HepG2 (cell line): ENCODE results near the gene RPL3. TPM values are rescaled to one million over a fixed set of nuclear protein-coding genes. Genes with fewer than 3 reads are reported as not detected.

Experiments
- DPF2 ChIP-seq: sonication (generic); formaldehyde crosslinking; IDR thresholded peaks from 2 replicates; pipeline ENCODE4 v1.4.0; 2020; ENCODE audit warnings: mild to moderate bottlenecking, low read depth, missing genetic modification reagents, borderline replicate concordance
- FOXM1 ChIP-seq: sonication (generic); formaldehyde crosslinking; IDR thresholded peaks from 2 replicates; pipeline ENCODE4 v1.5.0; 2020; ENCODE audit warnings: missing genetic modification reagents
- GATA4 ChIP-seq: sonication (generic); IDR thresholded peaks from 2 replicates; pipeline ENCODE4 v1.6.1; 2016; ENCODE audit warnings: antibody characterized with exemption, low read depth, borderline replicate concordance
- HNRNPLL ChIP-seq: fragments of 200-400 bp; formaldehyde crosslinking; IDR thresholded peaks from 2 replicates; pipeline ENCODE4 v1.6.1; 2017; ENCODE audit warnings: mild to moderate bottlenecking, low read depth, low read length; ENCODE audit not compliant: poor library complexity, severe bottlenecking
- MAFG ChIP-seq: sonication (generic); formaldehyde crosslinking; IDR thresholded peaks from 2 replicates; pipeline ENCODE4 v1.5.1; 2020; ENCODE audit warnings: mild to moderate bottlenecking, missing genetic modification reagents
- SP140L ChIP-seq: sonication (generic); formaldehyde crosslinking; IDR thresholded peaks from 2 replicates; pipeline ENCODE4 v1.4.0; 2020; ENCODE audit warnings: missing genetic modification reagents, borderline replicate concordance
- SPEN ChIP-seq: sonication (generic); formaldehyde crosslinking; IDR thresholded peaks from 2 replicates; pipeline ENCODE4 v1.5.1; 2020; ENCODE audit warnings: low read depth, mild to moderate bottlenecking, missing genetic modification reagents
- TBP ChIP-seq: sonication (generic); formaldehyde crosslinking; IDR thresholded peaks from 2 replicates; pipeline ENCODE4 v1.5.0; 2020; ENCODE audit warnings: missing genetic modification reagents
- YEATS2 ChIP-seq: sonication (generic); formaldehyde crosslinking; IDR thresholded peaks from 2 replicates; pipeline ENCODE4 v1.4.0; 2020; ENCODE audit warnings: missing genetic modification reagents, borderline replicate concordance
- ZBTB38 ChIP-seq: sonication (generic); formaldehyde crosslinking; IDR thresholded peaks from 2 replicates; pipeline ENCODE4 v1.5.1; 2020; ENCODE audit warnings: mild to moderate bottlenecking, missing genetic modification reagents
- polyA plus RNA-seq, 8 experiments: library from polyadenylated mRNA; depleted of rRNA in 3 of 8; stranded (reverse) in 7 of 8; unstranded in 1 of 8; fragments of >200 nt; fragmentation: Illumina TruSeq in 4 of 8; extraction: Trizol in 4 of 8; gene quantifications; 2 replicates each; pipeline versions ENCODE4 v1.2.1 to v1.2.3, GENCODE V29; 2011 to 2016; ENCODE audit warnings: low read depth in 4 of 8, missing spikeins in 1 of 8, mixed read lengths in 1 of 8; ENCODE audit not compliant: insufficient read depth in 1 of 8
- total RNA-seq, 5 experiments: library from RNA; depleted of rRNA; stranded (reverse); fragments of >200 nt; fragmentation: Illumina TruSeq; extraction: Trizol; gene quantifications; 2 replicates each; pipeline ENCODE4 v1.2.3, GENCODE V29; 2016; ENCODE audit warnings: low read depth in 1 of 5
- TF ChIP-seq, protein P1 (sequence below), 2 experiments: sonication (generic) in 1 of 2; formaldehyde crosslinking in 1 of 2; IDR thresholded peaks; 2 replicates each; pipeline versions ENCODE4 v1.4.0 to v1.6.1; 2016 to 2020; ENCODE audit warnings: borderline replicate concordance in 1 of 2, low read depth in 1 of 2, mild to moderate bottlenecking in 1 of 2, missing genetic modification reagents in 1 of 2
- TF ChIP-seq, protein P2 (sequence below): sonication (generic); formaldehyde crosslinking; IDR thresholded peaks from 2 replicates; pipeline ENCODE4 v1.8.1; 2023; ENCODE audit warnings: mild to moderate bottlenecking, inconsistent platforms, moderate library complexity, missing genetic modification reagents, borderline replicate concordance
- TF ChIP-seq, protein P3 (sequence below): sonication (generic); formaldehyde crosslinking; IDR thresholded peaks from 2 replicates; pipeline ENCODE4 v1.4.0; 2020; ENCODE audit warnings: missing genetic modification reagents
- TF ChIP-seq, protein P4 (sequence below): sonication (generic); formaldehyde crosslinking; IDR thresholded peaks from 2 replicates; pipeline ENCODE4 v1.4.0; 2020; ENCODE audit warnings: missing genetic modification reagents

RPL3 gene
- total and polyA plus RNA-seq, 2 of the 13 experiments (the other 11 are each of a cell fraction or from before 2014, with no cell fraction given), result 1,051 to 3,279 TPM

DNA sequence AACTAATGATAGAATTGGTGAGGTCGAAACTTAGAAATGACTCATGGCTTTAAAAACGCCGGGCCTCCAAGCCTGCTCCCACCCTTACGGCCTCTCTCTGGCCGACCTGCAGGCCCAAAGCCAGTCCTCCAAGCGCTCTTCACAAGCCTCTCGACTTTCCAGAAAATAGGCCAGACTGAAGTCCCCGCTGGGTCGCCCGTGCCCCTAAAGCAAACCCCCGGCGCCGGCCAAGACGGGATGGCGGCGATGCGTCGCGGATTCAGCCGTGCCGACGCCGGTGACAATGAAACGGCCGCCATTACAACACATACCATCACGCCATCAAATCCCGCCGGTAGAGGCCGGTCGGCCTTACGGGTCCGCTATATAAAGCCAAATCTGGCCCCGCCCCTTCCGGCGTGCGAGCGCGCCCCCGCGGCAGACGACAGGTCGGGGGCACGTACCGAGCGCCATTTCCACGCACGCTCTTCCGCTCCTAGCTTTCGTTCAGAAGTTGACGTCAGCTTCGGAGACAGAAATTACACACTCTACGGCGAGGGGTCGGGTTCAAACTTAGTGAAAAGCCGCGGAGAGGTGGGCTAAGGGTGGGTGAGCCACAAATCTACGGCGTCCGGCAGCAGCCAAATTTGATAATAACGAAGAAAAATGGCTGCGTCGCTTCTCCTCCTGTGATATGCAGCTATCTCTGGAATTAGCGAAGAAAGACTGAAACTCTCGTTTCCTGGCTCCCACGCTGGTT lies at the start of gene RPL3 (continued):
- TF ChIP-seq, protein P1, sequence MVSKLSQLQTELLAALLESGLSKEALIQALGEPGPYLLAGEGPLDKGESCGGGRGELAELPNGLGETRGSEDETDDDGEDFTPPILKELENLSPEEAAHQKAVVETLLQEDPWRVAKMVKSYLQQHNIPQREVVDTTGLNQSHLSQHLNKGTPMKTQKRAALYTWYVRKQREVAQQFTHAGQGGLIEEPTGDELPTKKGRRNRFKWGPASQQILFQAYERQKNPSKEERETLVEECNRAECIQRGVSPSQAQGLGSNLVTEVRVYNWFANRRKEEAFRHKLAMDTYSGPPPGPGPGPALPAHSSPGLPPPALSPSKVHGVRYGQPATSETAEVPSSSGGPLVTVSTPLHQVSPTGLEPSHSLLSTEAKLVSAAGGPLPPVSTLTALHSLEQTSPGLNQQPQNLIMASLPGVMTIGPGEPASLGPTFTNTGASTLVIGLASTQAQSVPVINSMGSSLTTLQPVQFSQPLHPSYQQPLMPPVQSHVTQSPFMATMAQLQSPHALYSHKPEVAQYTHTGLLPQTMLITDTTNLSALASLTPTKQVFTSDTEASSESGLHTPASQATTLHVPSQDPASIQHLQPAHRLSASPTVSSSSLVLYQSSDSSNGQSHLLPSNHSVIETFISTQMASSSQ (IDR thresholded peaks at IDR 0.05; ENCODE audit: low read depth), result no peak
- TF ChIP-seq, protein P1 (CRISPR knock-in tag; IDR thresholded peaks at IDR 0.05; ENCODE audit: borderline replicate concordance), result peak; percentile 66; the same call in 1 of the 2 replicates
- TF ChIP-seq DPF2 (no peak), TBP (CRISPR knock-in tag) (0 out of 2 replicates have a peak, but pooled peaks have one; percentile 31), YEATS2 (CRISPR knock-in tag) (peak; percentile 100), HNRNPLL (peak; percentile 97), SPEN (CRISPR knock-in tag) (peak; percentile 99), SP140L (peak; percentile 22; the same call in 1 of the 2 replicates), ZBTB38 (CRISPR knock-in tag) (peak; percentile 81), FOXM1 (CRISPR knock-in tag) (no peak), GATA4 (peak; percentile 83; the same call in 1 of the 2 replicates), MAFG (no peak)
- TF ChIP-seq, protein P2, sequence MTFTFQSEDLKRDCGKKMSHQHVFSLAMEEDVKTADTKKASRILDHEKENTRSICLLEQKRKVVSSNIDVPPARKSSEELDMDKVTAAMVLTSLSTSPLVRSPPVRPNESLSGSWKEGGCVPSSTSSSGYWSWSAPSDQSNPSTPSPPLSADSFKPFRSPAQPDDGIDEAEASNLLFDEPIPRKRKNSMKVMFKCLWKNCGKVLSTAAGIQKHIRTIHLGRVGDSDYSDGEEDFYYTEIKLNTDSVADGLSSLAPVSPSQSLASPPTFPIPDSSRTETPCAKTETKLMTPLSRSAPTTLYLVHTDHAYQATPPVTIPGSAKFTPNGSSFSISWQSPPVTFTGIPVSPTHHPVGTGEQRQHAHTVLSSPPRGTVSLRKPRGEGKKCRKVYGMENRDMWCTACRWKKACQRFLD (CRISPR knock-in tag), result peak; percentile 82
- TF ChIP-seq, protein P3, sequence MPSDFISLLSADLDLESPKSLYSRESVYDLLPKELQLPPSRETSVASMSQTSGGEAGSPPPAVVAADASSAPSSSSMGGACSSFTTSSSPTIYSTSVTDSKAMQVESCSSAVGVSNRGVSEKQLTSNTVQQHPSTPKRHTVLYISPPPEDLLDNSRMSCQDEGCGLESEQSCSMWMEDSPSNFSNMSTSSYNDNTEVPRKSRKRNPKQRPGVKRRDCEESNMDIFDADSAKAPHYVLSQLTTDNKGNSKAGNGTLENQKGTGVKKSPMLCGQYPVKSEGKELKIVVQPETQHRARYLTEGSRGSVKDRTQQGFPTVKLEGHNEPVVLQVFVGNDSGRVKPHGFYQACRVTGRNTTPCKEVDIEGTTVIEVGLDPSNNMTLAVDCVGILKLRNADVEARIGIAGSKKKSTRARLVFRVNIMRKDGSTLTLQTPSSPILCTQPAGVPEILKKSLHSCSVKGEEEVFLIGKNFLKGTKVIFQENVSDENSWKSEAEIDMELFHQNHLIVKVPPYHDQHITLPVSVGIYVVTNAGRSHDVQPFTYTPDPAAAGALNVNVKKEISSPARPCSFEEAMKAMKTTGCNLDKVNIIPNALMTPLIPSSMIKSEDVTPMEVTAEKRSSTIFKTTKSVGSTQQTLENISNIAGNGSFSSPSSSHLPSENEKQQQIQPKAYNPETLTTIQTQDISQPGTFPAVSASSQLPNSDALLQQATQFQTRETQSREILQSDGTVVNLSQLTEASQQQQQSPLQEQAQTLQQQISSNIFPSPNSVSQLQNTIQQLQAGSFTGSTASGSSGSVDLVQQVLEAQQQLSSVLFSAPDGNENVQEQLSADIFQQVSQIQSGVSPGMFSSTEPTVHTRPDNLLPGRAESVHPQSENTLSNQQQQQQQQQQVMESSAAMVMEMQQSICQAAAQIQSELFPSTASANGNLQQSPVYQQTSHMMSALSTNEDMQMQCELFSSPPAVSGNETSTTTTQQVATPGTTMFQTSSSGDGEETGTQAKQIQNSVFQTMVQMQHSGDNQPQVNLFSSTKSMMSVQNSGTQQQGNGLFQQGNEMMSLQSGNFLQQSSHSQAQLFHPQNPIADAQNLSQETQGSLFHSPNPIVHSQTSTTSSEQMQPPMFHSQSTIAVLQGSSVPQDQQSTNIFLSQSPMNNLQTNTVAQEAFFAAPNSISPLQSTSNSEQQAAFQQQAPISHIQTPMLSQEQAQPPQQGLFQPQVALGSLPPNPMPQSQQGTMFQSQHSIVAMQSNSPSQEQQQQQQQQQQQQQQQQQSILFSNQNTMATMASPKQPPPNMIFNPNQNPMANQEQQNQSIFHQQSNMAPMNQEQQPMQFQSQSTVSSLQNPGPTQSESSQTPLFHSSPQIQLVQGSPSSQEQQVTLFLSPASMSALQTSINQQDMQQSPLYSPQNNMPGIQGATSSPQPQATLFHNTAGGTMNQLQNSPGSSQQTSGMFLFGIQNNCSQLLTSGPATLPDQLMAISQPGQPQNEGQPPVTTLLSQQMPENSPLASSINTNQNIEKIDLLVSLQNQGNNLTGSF (CRISPR knock-in tag), result peak; percentile 30; the same call in 1 of the 2 replicates
- TF ChIP-seq, protein P4, sequence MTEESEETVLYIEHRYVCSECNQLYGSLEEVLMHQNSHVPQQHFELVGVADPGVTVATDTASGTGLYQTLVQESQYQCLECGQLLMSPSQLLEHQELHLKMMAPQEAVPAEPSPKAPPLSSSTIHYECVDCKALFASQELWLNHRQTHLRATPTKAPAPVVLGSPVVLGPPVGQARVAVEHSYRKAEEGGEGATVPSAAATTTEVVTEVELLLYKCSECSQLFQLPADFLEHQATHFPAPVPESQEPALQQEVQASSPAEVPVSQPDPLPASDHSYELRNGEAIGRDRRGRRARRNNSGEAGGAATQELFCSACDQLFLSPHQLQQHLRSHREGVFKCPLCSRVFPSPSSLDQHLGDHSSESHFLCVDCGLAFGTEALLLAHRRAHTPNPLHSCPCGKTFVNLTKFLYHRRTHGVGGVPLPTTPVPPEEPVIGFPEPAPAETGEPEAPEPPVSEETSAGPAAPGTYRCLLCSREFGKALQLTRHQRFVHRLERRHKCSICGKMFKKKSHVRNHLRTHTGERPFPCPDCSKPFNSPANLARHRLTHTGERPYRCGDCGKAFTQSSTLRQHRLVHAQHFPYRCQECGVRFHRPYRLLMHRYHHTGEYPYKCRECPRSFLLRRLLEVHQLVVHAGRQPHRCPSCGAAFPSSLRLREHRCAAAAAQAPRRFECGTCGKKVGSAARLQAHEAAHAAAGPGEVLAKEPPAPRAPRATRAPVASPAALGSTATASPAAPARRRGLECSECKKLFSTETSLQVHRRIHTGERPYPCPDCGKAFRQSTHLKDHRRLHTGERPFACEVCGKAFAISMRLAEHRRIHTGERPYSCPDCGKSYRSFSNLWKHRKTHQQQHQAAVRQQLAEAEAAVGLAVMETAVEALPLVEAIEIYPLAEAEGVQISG (CRISPR knock-in tag), result peak; percentile 95
